SK-N-SH (cell line): ENCODE results near the gene CCDC88C. TPM values are rescaled to one million over a fixed set of nuclear protein-coding genes. Genes with fewer than 3 reads are reported as not detected.

ENCODE experiments used
- CTCF ChIA-PET: fragments of 300-600, 350-600 bp; formaldehyde crosslinking; extraction: SDS; loops from one replicate; lab custom pipeline; 2021; lab: Yijun Ruan, JAX
- POLR2A ChIA-PET: fragments of 350-600 bp; sonication (Branson Sonifier 250); formaldehyde crosslinking; extraction: SDS; loops from one replicate; lab custom pipeline; 2020; ENCODE audit warnings: antibody characterized with exemption, inconsistent platforms; lab: Yijun Ruan, JAX
- DNase-seq: peaks from one replicate; pipeline ENCODE4 v3.0.0; 2012
- H2AFZ ChIP-seq: fragments of 200-600 bp; sonication (generic); 2 replicates; pipeline ENCODE4 v1.8.1; 2016; ENCODE audit warnings: antibody characterized with exemption, mild to moderate bottlenecking, low read depth
- H3F3A ChIP-seq: fragments of 200-600 bp; sonication (generic); replicated peaks from 2 replicates; pipeline ENCODE3; 2016; ENCODE audit warnings: antibody characterized with exemption, mild to moderate bottlenecking; ENCODE audit not compliant: insufficient read depth
- H3K27ac ChIP-seq, 2 experiments: fragments of 200-500 bp in 1 of 2; fragments of 200-600 bp in 1 of 2; sonication (Bioruptor generic) in 1 of 2; sonication (generic), shearing (Covaris generic) in 1 of 2; 2 replicates each; pipeline versions ENCODE4 v1.5.1 to v1.6.1; 2014 to 2016; ENCODE audit warnings: low read depth in 2 of 2, inconsistent platforms in 1 of 2, low read length in 1 of 2, mild to moderate bottlenecking in 1 of 2, mixed read lengths in 1 of 2
- H3K27me3 ChIP-seq: fragments of 200-600 bp; sonication (generic), shearing (Covaris generic); 2 replicates; pipeline ENCODE4 v1.6.1; 2016; ENCODE audit warnings: mixed run types; ENCODE audit not compliant: insufficient read depth
- H3K36me3 ChIP-seq, 2 experiments: fragments of 200-500 bp in 1 of 2; fragments of 200-600 bp in 1 of 2; sonication (Bioruptor generic) in 1 of 2; sonication (generic) in 1 of 2; replicated peaks in 1 of 2; 2 replicates each; pipeline versions ENCODE3 to v1.5.1; 2014 to 2016; ENCODE audit warnings: low read length in 1 of 2, mild to moderate bottlenecking in 1 of 2; ENCODE audit not compliant: insufficient read depth in 2 of 2, control insufficient read depth in 1 of 2
- H3K4me1 ChIP-seq, 2 experiments: fragments of 200-500 bp in 1 of 2; fragments of 200-600 bp in 1 of 2; sonication (Bioruptor generic) in 1 of 2; sonication (generic), shearing (Covaris generic) in 1 of 2; 2 replicates each; pipeline versions ENCODE4 v1.5.1 to v1.6.1; 2014 to 2016; ENCODE audit warnings: low read depth in 1 of 2, low read length in 1 of 2, mixed run types in 1 of 2; ENCODE audit not compliant: insufficient read depth in 2 of 2, control insufficient read depth in 1 of 2
- H3K4me2 ChIP-seq: fragments of 200-600 bp; sonication (generic), shearing (Covaris generic); 2 replicates; pipeline ENCODE4 v1.6.1; 2017; ENCODE audit warnings: mixed run types
- H3K4me3 ChIP-seq, 2 experiments: fragments of 200-500 bp in 1 of 2; fragments of 200-600 bp in 1 of 2; sonication (Bioruptor generic) in 1 of 2; sonication (generic), shearing (Covaris generic) in 1 of 2; 2 replicates each; pipeline versions ENCODE4 v1.5.1 to v1.8.1; 2014 to 2016; ENCODE audit warnings: low read depth in 2 of 2, inconsistent platforms in 1 of 2, low read length in 1 of 2, mild to moderate bottlenecking in 1 of 2, mixed read lengths in 1 of 2, moderate library complexity in 1 of 2
- H3K79me2 ChIP-seq: fragments of 200-600 bp; sonication (generic); 2 replicates; pipeline ENCODE4 v1.8.1; 2017; ENCODE audit warnings: mild to moderate bottlenecking; ENCODE audit not compliant: insufficient read depth
- H3K9ac ChIP-seq: fragments of 200-600 bp; sonication (generic); 2 replicates; pipeline ENCODE4 v1.6.1; 2017; ENCODE audit warnings: mixed run types
- H3K9me2 ChIP-seq: fragments of 200-600 bp; sonication (generic); 2 replicates; pipeline ENCODE4 v1.6.1; 2017; ENCODE audit warnings: mixed run types
- H3K9me3 ChIP-seq: fragments of 200-600 bp; sonication (generic); 2 replicates; pipeline ENCODE4 v1.6.1; 2017; ENCODE audit warnings: mixed run types, mild to moderate bottlenecking, moderate library complexity
- H4K20me1 ChIP-seq: fragments of 200-600 bp; sonication (generic); 2 replicates; pipeline ENCODE4 v1.6.1; 2017; ENCODE audit warnings: mild to moderate bottlenecking, mixed run types; ENCODE audit not compliant: insufficient read depth
- CHD2 ChIP-seq: fragments of 150-350 bp; IDR thresholded peaks from 2 replicates; pipeline ENCODE4 v1.6.1; 2018; ENCODE audit warnings: low read length; ENCODE audit not compliant: partially characterized antibody
- CTCF ChIP-seq: fragments of 200-600 bp; sonication (generic); IDR thresholded peaks from 2 replicates; pipeline ENCODE4 v1.6.1; 2017; ENCODE audit warnings: antibody characterized with exemption, mild to moderate bottlenecking, moderate library complexity
- ELF1 ChIP-seq: IDR thresholded peaks from 2 replicates; pipeline ENCODE4 v1.4.0; 2012
- EP300 ChIP-seq, 2 experiments: IDR thresholded peaks; 2 replicates each; pipeline versions ENCODE4 v1.4.0 to v1.6.1; 2012; ENCODE audit warnings: borderline replicate concordance in 1 of 2, low read depth in 1 of 2, low read length in 1 of 2
- EZH2phosphoT487 ChIP-seq: fragments of 200-600 bp; sonication (generic); IDR thresholded peaks from 2 replicates; pipeline ENCODE4 v1.6.1; 2017; ENCODE audit warnings: low read depth, mixed run types, mild to moderate bottlenecking, antibody characterized with exemption, moderate library complexity, borderline replicate concordance
- FOSL2 ChIP-seq: IDR thresholded peaks from 2 replicates; pipeline ENCODE4 v1.4.0; 2012; ENCODE audit warnings: low read depth, mild to moderate bottlenecking, moderate library complexity, borderline replicate concordance
- FOXJ3 ChIP-seq: sonication (generic); formaldehyde crosslinking; IDR thresholded peaks from 2 replicates; pipeline ENCODE4 v1.5.1; 2020; ENCODE audit warnings: mild to moderate bottlenecking, missing genetic modification reagents
- FOXM1 ChIP-seq: IDR thresholded peaks from 2 replicates; pipeline ENCODE4 v1.4.0; 2012; ENCODE audit warnings: low read depth, mild to moderate bottlenecking
- GATA2 ChIP-seq: sonication (generic); formaldehyde crosslinking; IDR thresholded peaks from 2 replicates; pipeline ENCODE4 v1.5.0; 2020; ENCODE audit warnings: mild to moderate bottlenecking, missing genetic modification reagents
- JUND ChIP-seq: IDR thresholded peaks from 2 replicates; pipeline ENCODE4 v1.4.0; 2012
- MXI1 ChIP-seq: IDR thresholded peaks from 2 replicates; pipeline ENCODE4 v1.6.1; 2012; ENCODE audit warnings: mild to moderate bottlenecking, low read depth, low read length, improper control_type of control experiment
- RAD21 ChIP-seq: IDR thresholded peaks from 2 replicates; pipeline ENCODE4 v1.6.1; 2012; ENCODE audit warnings: mild to moderate bottlenecking, low read length
- RFX5 ChIP-seq: IDR thresholded peaks from 2 replicates; pipeline ENCODE4 v1.6.1; 2012; ENCODE audit warnings: mild to moderate bottlenecking, improper control_type of control experiment, low read length
- RXRA ChIP-seq: IDR thresholded peaks from 2 replicates; pipeline ENCODE4 v1.4.0; 2012; ENCODE audit warnings: low read depth, mild to moderate bottlenecking, borderline replicate concordance
- SIN3A ChIP-seq: IDR thresholded peaks from 2 replicates; pipeline ENCODE4 v1.6.1; 2012; ENCODE audit warnings: low read depth, mild to moderate bottlenecking, low read length, moderate library complexity, borderline replicate concordance
- WGBS: methylation state at CpG from one replicate; pipeline ENCODE4 v1.1.6; 2017; ENCODE audit warnings: low lambda C conversion rate; 5-methylcytosine and 5-hydroxymethylcytosine counted together
- polyA plus RNA-seq, 3 experiments: library from polyadenylated mRNA; depleted of rRNA; stranded (reverse); fragments of >200 nt; gene quantifications; 2 replicates each; pipeline ENCODE4 v1.2.3, GENCODE V29; 2012
- TF ChIP-seq, protein P1 (sequence below): IDR thresholded peaks from 2 replicates; pipeline ENCODE4; 2012
- TF ChIP-seq, protein P2 (sequence below): IDR thresholded peaks from 2 replicates; pipeline ENCODE4 v1.4.0; 2012; ENCODE audit warnings: low read depth, borderline replicate concordance
- TF ChIP-seq, protein P3 (sequence below): fragments of 150-350 bp; IDR thresholded peaks from 2 replicates; pipeline ENCODE4 v1.6.1; 2017; ENCODE audit warnings: antibody characterized with exemption, low read length, low read depth, borderline replicate concordance

CCDC88C gene
- polyA plus RNA-seq, 1 of the 3 experiments (the other 2 are of a cell fraction): 0.39 TPM

- H3K4me2 ChIP-seq: no peak overlapping the region
- no peaks in the 10 kb centered on the region for H3K79me2 ChIP-seq
- no peaks in the 10 kb centered on the region for H3K4me1 ChIP-seq
- H3K27ac ChIP-seq: no peak overlapping the region
- H4K20me1 ChIP-seq: no peaks in the 10 kb centered on the region
- H3K4me3 ChIP-seq: no peak overlapping the region
- 57% methylated on average over 7 of the region's 7 CpGs for WGBS
- H3K9me3 ChIP-seq: no peaks in the 10 kb centered on the region
- CTCF ChIA-PET: interaction anchor here (2.9 kb wide), 1 partner anchor 16 kb away, joined by 11 read pairs; no protein-coding TSS in a partner anchor
- H2AFZ ChIP-seq: no peak overlapping the region
- H3K9ac ChIP-seq: no peak overlapping the region
- no peaks in the 10 kb centered on the region; the same call in 1 of the 2 replicates for H3K27me3 ChIP-seq
- POLR2A ChIA-PET: no interaction called here
- no peaks in the 10 kb centered on the region for H3K36me3 ChIP-seq
- H3K9me2 ChIP-seq: no peaks in the 10 kb centered on the region
- no peaks in the 10 kb centered on the region for H3F3A ChIP-seq
- no peak for TF ChIP-seq CHD2
- no peak for TF ChIP-seq EZH2phosphoT487
- no peak for TF ChIP-seq FOSL2
- TF ChIP-seq RXRA: no peak
- TF ChIP-seq FOXJ3 (CRISPR knock-in tag): no peak
- TF ChIP-seq ELF1: no peak
- TF ChIP-seq, protein P1, sequence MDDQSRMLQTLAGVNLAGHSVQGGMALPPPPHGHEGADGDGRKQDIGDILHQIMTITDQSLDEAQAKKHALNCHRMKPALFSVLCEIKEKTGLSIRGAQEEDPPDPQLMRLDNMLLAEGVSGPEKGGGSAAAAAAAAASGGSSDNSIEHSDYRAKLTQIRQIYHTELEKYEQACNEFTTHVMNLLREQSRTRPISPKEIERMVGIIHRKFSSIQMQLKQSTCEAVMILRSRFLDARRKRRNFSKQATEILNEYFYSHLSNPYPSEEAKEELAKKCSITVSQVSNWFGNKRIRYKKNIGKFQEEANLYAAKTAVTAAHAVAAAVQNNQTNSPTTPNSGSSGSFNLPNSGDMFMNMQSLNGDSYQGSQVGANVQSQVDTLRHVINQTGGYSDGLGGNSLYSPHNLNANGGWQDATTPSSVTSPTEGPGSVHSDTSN: no peak
- TF ChIP-seq SIN3A: no peak
- TF ChIP-seq, protein P2, sequence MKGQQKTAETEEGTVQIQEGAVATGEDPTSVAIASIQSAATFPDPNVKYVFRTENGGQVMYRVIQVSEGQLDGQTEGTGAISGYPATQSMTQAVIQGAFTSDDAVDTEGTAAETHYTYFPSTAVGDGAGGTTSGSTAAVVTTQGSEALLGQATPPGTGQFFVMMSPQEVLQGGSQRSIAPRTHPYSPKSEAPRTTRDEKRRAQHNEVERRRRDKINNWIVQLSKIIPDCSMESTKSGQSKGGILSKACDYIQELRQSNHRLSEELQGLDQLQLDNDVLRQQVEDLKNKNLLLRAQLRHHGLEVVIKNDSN: no peak
- no peak for TF ChIP-seq FOXM1
- no peak for TF ChIP-seq CTCF
- TF ChIP-seq JUND: no peak
- no peak for TF ChIP-seq EP300 (IDR thresholded peaks at IDR 0.05; ENCODE audit: borderline replicate concordance in 1 of 2, low read depth in 1 of 2, low read length in 1 of 2)
- no peak for TF ChIP-seq RAD21
- no peak for TF ChIP-seq RFX5
- no peak for TF ChIP-seq MXI1
- TF ChIP-seq GATA2: no peak
- TF ChIP-seq, protein P3, sequence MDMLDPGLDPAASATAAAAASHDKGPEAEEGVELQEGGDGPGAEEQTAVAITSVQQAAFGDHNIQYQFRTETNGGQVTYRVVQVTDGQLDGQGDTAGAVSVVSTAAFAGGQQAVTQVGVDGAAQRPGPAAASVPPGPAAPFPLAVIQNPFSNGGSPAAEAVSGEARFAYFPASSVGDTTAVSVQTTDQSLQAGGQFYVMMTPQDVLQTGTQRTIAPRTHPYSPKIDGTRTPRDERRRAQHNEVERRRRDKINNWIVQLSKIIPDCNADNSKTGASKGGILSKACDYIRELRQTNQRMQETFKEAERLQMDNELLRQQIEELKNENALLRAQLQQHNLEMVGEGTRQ: no peak
- TF ChIP-seq, all 33 proteins: peak for 0
- no peak for DNase-seq
Measured at GRCh38 chr14:91307652-91308051, 110.0 kb downstream of the CCDC88C start.
